ELR (cell line): ENCODE measurements around the gene IRX4.

Source experiments
- DNase-seq: peaks from one replicate; pipeline ENCODE4 v3.0.0-alpha.2; 2015; ENCODE audit warnings: low read depth

The IRX4 gene

GRCh38 chr5:1891391-1891790, 8.7 kb upstream of the IRX4 start:
- DNase-seq, result no peak

GRCh38 chr5:1890296-1890695, 7.6 kb upstream of the IRX4 start:
- DNase-seq, result no peak

DNA sequence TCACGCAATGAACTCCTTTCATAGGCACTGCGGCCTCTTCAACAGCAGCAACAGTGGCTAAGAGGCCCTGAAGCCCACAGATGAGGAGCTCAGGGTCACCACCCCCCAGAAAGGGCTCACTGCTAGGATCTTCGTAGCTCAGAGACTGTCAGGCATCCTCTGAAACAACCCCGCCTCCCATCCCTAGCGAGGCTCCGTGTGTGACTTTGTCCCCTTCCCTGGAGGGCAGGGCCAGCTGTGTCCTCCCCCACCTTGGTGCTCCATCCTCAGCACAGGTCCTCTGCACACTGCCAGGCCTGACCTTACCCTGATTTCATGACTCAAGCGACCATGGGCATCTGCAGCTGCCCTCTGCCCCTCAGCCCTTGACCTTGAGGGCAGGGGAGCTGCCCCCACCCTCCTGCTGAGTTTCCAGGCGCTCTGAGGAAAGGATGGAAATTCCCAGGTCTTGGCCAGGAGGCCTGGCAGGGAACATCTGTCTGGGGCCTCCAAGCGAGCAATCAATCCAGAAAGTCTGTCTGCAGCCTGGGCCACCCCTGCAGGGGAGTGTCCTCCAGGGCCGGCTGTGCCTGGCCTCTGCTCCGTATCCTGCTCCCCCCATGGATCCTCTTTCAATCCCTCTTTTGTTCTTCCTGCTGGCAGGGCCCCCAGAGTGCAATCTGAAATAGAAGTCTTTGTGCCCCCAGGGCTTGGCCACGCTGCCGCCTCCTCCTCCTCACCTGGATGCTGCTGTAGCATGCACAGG, 6.8 kb upstream of the IRX4 start:
- no peak for DNase-seq

- no peak for DNase-seq
Observed at GRCh38 chr5:1888541-1889251, 6.0 kb upstream of the IRX4 start.

- no peak for DNase-seq
Observed at GRCh38 chr5:1887588-1888360, 5.0 kb upstream of the IRX4 start.

DNA sequence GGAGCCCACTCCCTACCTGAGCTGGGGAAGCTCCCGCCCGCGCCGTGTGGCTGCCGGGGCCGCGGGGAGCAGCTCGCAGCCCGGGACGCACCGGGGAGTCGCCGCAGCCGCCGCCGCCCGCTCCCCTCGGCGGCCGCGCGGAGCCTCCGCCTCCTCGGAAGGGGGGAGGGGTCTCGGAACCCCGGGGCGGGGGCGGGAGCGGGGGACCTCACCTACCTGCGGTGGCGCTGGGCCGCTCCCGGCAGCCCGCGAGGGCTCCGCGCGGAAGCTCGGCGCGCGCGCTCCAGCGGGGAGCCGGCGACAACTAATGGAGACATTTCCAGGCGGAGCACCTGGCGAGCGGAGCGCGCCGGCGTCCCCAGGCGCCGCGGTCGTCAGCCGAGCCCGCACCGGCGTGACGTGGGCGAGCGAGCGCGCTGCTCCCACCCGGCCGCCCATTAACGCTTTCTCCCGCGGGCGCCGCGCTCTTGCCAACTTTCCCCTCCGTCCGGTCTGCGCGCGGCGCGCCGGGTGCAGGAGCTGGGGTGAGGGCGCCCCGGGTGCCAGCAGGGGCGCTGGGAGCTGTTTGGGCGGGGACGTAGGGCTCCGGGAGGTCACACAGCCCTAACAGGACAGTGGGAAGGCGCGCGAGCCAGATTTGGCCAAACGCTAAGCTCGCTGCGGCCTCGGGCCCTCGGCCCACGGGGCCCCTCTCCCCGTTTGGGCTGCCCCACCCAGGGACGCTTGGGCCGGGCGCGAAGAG, 4.3 kb upstream of the IRX4 start:
- no peak for DNase-seq

- no peak for DNase-seq
Observed at GRCh38 chr5:1885868-1886845, 3.4 kb upstream of the IRX4 start.

GRCh38 chr5:1885404-1885755, 2.7 kb upstream of the IRX4 start:
- DNase-seq, result no peak

DNA sequence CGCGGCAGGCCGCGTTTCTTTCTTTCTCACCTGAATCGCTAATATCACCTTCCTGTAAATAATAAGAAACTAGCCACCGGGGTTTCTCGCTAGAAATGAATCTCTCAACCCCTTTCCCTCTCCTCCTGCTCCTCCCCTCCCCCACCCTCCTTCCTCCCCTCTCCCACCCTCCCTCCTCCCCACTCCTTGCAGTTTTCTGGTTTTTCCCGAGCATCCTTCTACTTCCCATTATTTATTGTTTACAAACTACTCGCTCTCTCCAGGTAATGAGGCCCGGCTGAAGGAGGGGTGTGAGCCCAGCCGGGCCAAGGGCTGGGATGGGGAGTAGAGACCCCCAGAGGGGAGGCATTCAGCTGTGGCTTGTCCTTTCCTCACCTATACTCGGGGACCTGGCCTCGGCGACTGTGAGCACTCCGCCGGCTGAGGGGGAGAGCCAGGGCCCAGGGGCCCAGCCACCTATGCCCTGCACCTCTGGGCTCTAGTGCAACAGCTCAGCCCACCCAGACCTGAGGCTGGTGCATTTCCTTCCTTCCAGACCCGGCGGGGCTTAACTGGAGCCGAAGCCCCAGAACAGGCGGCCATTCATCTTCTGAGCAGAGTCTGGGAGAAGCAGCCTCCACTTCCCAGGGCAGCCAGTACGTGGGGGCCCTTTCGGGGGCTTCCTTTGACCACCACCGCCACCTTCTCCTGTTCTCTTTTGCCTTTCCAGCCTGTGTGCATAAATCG, 2.1 kb upstream of the IRX4 start:
- DNase-seq, result no peak

DNA sequence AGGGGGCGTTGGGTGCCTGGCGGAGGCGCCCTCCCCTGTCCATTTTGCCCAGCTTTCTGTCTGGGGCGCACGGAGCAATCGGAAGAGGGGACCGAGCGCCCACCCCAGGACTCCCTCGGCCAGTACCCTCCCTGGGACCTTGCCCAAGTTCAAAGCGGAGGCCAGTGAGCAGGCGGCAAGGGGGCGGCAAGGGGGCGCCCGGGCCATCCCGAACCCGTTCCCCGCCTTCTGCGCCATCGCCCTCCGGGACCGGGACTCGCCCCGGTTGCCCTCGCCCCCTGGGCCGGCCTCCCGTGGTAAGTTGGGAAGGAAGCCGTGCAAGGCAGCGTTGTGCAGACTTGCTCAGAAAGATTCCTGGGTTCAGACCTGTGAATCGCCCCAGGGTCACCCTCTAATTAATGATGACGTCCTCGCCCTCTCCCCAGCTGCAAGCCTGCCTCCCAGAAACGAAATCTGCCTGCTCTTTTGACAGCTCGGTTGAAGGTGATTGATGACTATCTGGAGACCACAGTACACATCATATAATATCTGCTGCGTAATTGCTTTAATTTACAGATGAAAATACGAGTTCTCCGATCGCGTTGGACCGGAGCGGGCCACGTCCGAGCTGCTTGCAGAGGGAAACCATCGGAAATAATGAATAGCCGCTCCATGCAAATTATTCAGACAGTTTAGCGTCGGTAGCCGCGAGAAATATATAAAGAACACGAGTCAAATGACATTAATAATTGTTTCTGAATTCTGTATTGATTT, 1.4 kb upstream of the IRX4 start:
- no peak for DNase-seq

DNA sequence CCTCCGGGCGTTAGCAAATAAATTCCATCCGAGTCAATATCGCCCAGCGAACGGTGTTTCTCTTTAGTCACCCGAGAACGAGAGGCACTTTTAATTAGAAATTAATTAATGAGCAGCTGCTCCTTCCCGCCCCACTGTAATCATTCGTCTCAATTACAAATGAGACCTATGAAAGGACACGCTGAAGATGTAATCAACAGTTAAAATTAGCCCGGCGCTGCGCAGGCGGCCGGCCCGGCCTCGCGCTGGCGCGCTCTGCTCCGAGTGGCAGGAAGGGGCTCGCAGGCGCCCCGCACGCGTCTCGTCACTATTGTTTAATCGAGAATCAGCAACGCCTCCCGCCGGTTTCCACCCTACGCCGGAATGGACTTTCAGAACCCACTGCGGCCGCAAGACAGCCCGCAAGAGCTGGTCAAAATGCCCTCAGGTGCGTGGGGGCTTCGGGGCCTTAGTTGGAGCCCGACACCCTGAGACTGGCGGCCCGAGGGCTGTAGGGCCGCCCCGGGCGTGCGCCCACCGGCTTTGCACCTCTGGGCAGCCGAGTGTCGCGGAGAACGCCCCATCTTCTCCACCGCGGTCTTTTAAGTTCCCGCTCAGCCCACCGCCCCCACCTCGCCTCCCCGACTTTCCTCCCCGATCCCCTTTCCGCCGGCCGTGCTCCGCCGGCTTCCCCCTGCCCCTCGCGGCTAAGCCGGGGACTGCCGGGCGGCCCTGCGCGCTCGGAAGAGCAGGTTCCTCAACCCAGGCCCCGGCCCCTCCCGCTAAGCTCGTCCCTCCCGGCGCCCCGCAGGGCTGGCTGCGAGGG, 597 bp upstream of the IRX4 start:
- no peak for DNase-seq

- no peak for DNase-seq
Observed at GRCh38 chr5:1881731-1882336, 891 bp downstream of the IRX4 start.

- peak; percentile 9 for DNase-seq
Observed at GRCh38 chr5:1881098-1881572, 1.6 kb downstream of the IRX4 start.

- DNase-seq, result no peak
Observed at GRCh38 chr5:1880377-1881025, 2.2 kb downstream of the IRX4 start.

DNA sequence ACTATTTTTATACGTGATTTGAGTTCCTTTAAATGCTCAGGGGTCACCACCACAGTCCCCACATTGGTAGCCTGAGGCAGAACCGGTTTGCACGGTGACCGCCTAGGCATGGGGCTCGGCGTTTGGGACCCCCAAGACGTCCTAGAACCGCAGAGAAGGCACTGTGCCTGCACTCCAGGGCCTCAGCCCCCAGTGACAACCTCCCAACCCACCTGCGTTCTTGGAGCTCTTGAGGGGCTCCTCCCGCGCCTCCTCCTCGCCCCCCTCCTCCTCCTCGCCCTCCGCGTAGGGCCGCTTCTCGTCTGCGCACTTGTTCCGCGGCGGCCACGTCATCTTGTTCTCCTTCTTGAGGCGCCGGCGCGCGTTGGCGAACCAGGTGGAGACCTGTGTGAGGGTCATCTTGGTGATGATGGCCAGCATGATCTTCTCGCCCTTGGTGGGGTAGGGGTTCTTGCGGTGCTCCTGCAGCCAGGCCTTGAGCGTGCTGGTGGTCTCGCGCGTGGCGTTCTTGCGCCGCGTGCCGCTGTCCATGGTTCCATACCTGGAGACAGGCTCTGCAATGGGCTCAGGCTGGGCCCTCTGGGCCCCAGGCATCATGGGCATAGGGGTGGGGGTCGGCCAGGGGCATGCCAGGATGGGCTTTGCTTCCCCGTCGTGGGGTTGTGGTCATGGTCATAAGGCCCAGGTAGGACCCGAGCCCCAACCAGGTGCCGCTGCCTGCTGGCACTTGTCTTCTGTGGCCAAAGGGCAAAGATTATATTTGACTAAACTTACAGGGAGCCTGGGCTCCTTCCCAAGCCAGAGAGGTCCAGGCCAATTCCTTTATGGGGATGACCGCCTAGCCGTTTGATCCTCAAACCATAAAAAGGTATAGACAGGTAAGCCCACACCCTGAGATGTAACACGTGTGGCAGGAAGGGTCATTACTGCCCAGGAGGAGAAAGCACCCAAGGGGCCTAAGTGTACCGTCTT, 3.1 kb downstream of the IRX4 start:
- DNase-seq, result no peak

DNA sequence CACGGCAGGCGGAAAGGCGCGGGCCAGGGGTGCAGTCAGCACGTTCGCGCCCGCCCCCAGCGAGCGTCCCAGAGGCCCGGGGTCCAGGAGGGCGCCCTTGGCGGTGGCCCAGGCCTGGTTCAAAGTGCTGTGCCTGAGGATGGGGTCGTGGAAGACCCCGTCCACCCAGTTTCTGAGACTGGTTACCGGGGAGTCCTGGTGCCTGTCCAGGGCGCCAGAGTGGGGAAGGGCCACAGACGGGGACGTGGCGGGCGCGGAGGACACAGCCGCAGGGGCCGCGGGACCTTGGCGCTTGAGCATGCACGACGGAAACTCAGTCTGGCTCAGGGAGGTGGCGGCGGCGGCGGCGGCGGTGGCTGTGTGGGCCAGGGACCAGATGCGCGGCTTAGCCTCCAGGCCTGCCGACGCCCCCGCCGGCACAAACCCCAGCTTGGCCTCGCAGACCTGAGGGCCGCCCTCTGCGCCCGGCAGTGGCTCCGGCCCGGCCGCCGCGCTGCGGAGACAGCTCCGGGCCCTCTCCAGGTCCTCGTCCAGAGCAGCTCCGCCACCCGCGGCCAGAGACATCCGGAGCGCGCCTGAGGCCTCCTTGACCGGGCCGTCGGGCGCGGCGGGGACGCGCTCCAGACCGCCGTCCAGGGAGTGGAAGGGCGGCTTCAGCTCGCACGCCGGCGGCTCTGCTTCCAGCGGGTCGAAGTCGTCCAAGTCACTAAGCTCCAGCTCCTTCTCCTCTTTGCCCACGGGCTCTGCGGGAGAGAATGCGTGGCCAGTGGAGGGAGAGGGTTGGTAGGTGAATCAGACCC, 4.5 kb downstream of the IRX4 start:
- DNase-seq, result no peak
